HEK293 (cell line): ENCODE results near the gene CD300LF.

Source experiments
- CTCF ChIP-seq: fragments of 450-650 bp; formaldehyde crosslinking; IDR thresholded peaks from 2 replicates; pipeline ENCODE4 v1.5.1; 2016; ENCODE audit warnings: missing biosample characterization, missing genetic modification characterization
- REST ChIP-seq: fragments of 450-650 bp; formaldehyde crosslinking; IDR thresholded peaks from 2 replicates; pipeline ENCODE4 v1.5.1; 2016; ENCODE audit warnings: missing biosample characterization, missing genetic modification characterization
- TRIM28 ChIP-seq: IDR thresholded peaks from 2 replicates; pipeline ENCODE4 v1.6.1; 2011; ENCODE audit warnings: low read length, control low read depth, borderline replicate concordance
- ZBTB21 ChIP-seq: fragments of 450-650 bp; formaldehyde crosslinking; IDR thresholded peaks from 2 replicates; pipeline ENCODE4 v1.5.1; 2017; ENCODE audit warnings: missing biosample characterization, missing genetic modification characterization
- ZBTB49 ChIP-seq: fragments of 450-650 bp; formaldehyde crosslinking; IDR thresholded peaks from 2 replicates; pipeline ENCODE4 v1.5.1; 2016; ENCODE audit warnings: missing biosample characterization, missing genetic modification characterization, low read depth
- ZNF138 ChIP-seq: fragments of 450-650 bp; formaldehyde crosslinking; IDR thresholded peaks from 2 replicates; pipeline ENCODE4 v1.5.1; 2016; ENCODE audit warnings: missing biosample characterization, missing genetic modification characterization, borderline replicate concordance
- ZNF501 ChIP-seq: fragments of 450-650 bp; formaldehyde crosslinking; IDR thresholded peaks from 2 replicates; pipeline ENCODE4 v1.5.1; 2016; ENCODE audit warnings: missing biosample characterization, missing genetic modification characterization
- ZNF510 ChIP-seq: fragments of 450-650 bp; formaldehyde crosslinking; IDR thresholded peaks from 2 replicates; pipeline ENCODE4 v1.5.1; 2018; ENCODE audit warnings: mild to moderate bottlenecking, missing genetic modification characterization, missing biosample characterization; ENCODE audit not compliant: insufficient replicate concordance
- ZNF555 ChIP-seq: fragments of 450-650 bp; formaldehyde crosslinking; conservative IDR thresholded peaks from 2 replicates; pipeline ENCODE4 v1.5.1; 2017; ENCODE audit warnings: missing biosample characterization, mild to moderate bottlenecking, missing genetic modification characterization, inconsistent platforms
- ZNF621 ChIP-seq: fragments of 450-650 bp; formaldehyde crosslinking; IDR thresholded peaks from 2 replicates; pipeline ENCODE4 v1.5.1; 2017; ENCODE audit warnings: missing biosample characterization, missing genetic modification characterization

- TF ChIP-seq ZNF555, result no peak
- no peak for TF ChIP-seq ZNF510 (tag by site-specific recombination)
- no peak for TF ChIP-seq TRIM28
- TF ChIP-seq REST (tag by site-specific recombination), result no peak
- TF ChIP-seq CTCF (tag by site-specific recombination), result no peak
- no peak for TF ChIP-seq ZBTB21 (tag by site-specific recombination)
- TF ChIP-seq ZNF138 (tag by site-specific recombination), result no peak
- no peak for TF ChIP-seq ZNF501 (tag by site-specific recombination)
- no peak for TF ChIP-seq ZBTB49
- no peak for TF ChIP-seq ZNF621 (tag by site-specific recombination)
These were observed 31.6 kb upstream of the CD300LF start for GRCh38 chr17:74744349-74744713.
